SK-N-SH (cell line): ENCODE measurements around the gene MAST4. TPM values are rescaled to one million over a fixed set of nuclear protein-coding genes. Genes with fewer than 3 reads are reported as not detected.

Experiments used
- CTCF ChIA-PET: fragments of 300-600, 350-600 bp; formaldehyde crosslinking; extraction: SDS; loops from one replicate; lab custom pipeline; 2021; lab: Yijun Ruan, JAX
- POLR2A ChIA-PET: fragments of 350-600 bp; sonication (Branson Sonifier 250); formaldehyde crosslinking; extraction: SDS; loops from one replicate; lab custom pipeline; 2020; ENCODE audit warnings: antibody characterized with exemption, inconsistent platforms; lab: Yijun Ruan, JAX
- DNase-seq: peaks from one replicate; pipeline ENCODE4 v3.0.0; 2012
- H2AFZ ChIP-seq: fragments of 200-600 bp; sonication (generic); 2 replicates; pipeline ENCODE4 v1.8.1; 2016; ENCODE audit warnings: antibody characterized with exemption, mild to moderate bottlenecking, low read depth
- H3F3A ChIP-seq: fragments of 200-600 bp; sonication (generic); replicated peaks from 2 replicates; pipeline ENCODE3; 2016; ENCODE audit warnings: antibody characterized with exemption, mild to moderate bottlenecking; ENCODE audit not compliant: insufficient read depth
- H3K27ac ChIP-seq, 2 experiments: fragments of 200-500 bp in 1 of 2; fragments of 200-600 bp in 1 of 2; sonication (Bioruptor generic) in 1 of 2; sonication (generic), shearing (Covaris generic) in 1 of 2; 2 replicates each; pipeline versions ENCODE4 v1.5.1 to v1.6.1; 2014 to 2016; ENCODE audit warnings: low read depth in 2 of 2, inconsistent platforms in 1 of 2, low read length in 1 of 2, mild to moderate bottlenecking in 1 of 2, mixed read lengths in 1 of 2
- H3K27me3 ChIP-seq: fragments of 200-600 bp; sonication (generic), shearing (Covaris generic); 2 replicates; pipeline ENCODE4 v1.6.1; 2016; ENCODE audit warnings: mixed run types; ENCODE audit not compliant: insufficient read depth
- H3K36me3 ChIP-seq, 2 experiments: fragments of 200-500 bp in 1 of 2; fragments of 200-600 bp in 1 of 2; sonication (Bioruptor generic) in 1 of 2; sonication (generic) in 1 of 2; replicated peaks in 1 of 2; 2 replicates each; pipeline versions ENCODE3 to v1.5.1; 2014 to 2016; ENCODE audit warnings: low read length in 1 of 2, mild to moderate bottlenecking in 1 of 2; ENCODE audit not compliant: insufficient read depth in 2 of 2, control insufficient read depth in 1 of 2
- H3K4me1 ChIP-seq, 2 experiments: fragments of 200-500 bp in 1 of 2; fragments of 200-600 bp in 1 of 2; sonication (Bioruptor generic) in 1 of 2; sonication (generic), shearing (Covaris generic) in 1 of 2; 2 replicates each; pipeline versions ENCODE4 v1.5.1 to v1.6.1; 2014 to 2016; ENCODE audit warnings: low read depth in 1 of 2, low read length in 1 of 2, mixed run types in 1 of 2; ENCODE audit not compliant: insufficient read depth in 2 of 2, control insufficient read depth in 1 of 2
- H3K4me2 ChIP-seq: fragments of 200-600 bp; sonication (generic), shearing (Covaris generic); 2 replicates; pipeline ENCODE4 v1.6.1; 2017; ENCODE audit warnings: mixed run types
- H3K4me3 ChIP-seq, 2 experiments: fragments of 200-500 bp in 1 of 2; fragments of 200-600 bp in 1 of 2; sonication (Bioruptor generic) in 1 of 2; sonication (generic), shearing (Covaris generic) in 1 of 2; 2 replicates each; pipeline versions ENCODE4 v1.5.1 to v1.8.1; 2014 to 2016; ENCODE audit warnings: low read depth in 2 of 2, inconsistent platforms in 1 of 2, low read length in 1 of 2, mild to moderate bottlenecking in 1 of 2, mixed read lengths in 1 of 2, moderate library complexity in 1 of 2
- H3K79me2 ChIP-seq: fragments of 200-600 bp; sonication (generic); 2 replicates; pipeline ENCODE4 v1.8.1; 2017; ENCODE audit warnings: mild to moderate bottlenecking; ENCODE audit not compliant: insufficient read depth
- H3K9ac ChIP-seq: fragments of 200-600 bp; sonication (generic); 2 replicates; pipeline ENCODE4 v1.6.1; 2017; ENCODE audit warnings: mixed run types
- H3K9me2 ChIP-seq: fragments of 200-600 bp; sonication (generic); 2 replicates; pipeline ENCODE4 v1.6.1; 2017; ENCODE audit warnings: mixed run types
- H3K9me3 ChIP-seq: fragments of 200-600 bp; sonication (generic); 2 replicates; pipeline ENCODE4 v1.6.1; 2017; ENCODE audit warnings: mixed run types, mild to moderate bottlenecking, moderate library complexity
- H4K20me1 ChIP-seq: fragments of 200-600 bp; sonication (generic); 2 replicates; pipeline ENCODE4 v1.6.1; 2017; ENCODE audit warnings: mild to moderate bottlenecking, mixed run types; ENCODE audit not compliant: insufficient read depth
- EP300 ChIP-seq, 2 experiments: IDR thresholded peaks; 2 replicates each; pipeline versions ENCODE4 v1.4.0 to v1.6.1; 2012; ENCODE audit warnings: borderline replicate concordance in 1 of 2, low read depth in 1 of 2, low read length in 1 of 2
- EZH2phosphoT487 ChIP-seq: fragments of 200-600 bp; sonication (generic); IDR thresholded peaks from 2 replicates; pipeline ENCODE4 v1.6.1; 2017; ENCODE audit warnings: low read depth, mixed run types, mild to moderate bottlenecking, antibody characterized with exemption, moderate library complexity, borderline replicate concordance
- FOSL2 ChIP-seq: IDR thresholded peaks from 2 replicates; pipeline ENCODE4 v1.4.0; 2012; ENCODE audit warnings: low read depth, mild to moderate bottlenecking, moderate library complexity, borderline replicate concordance
- FOXJ3 ChIP-seq: sonication (generic); formaldehyde crosslinking; IDR thresholded peaks from 2 replicates; pipeline ENCODE4 v1.5.1; 2020; ENCODE audit warnings: mild to moderate bottlenecking, missing genetic modification reagents
- GABPA ChIP-seq: IDR thresholded peaks from 2 replicates; pipeline ENCODE4 v1.4.0; 2012; ENCODE audit warnings: low read depth, mild to moderate bottlenecking
- JUND ChIP-seq: IDR thresholded peaks from 2 replicates; pipeline ENCODE4 v1.4.0; 2012
- MXI1 ChIP-seq: IDR thresholded peaks from 2 replicates; pipeline ENCODE4 v1.6.1; 2012; ENCODE audit warnings: mild to moderate bottlenecking, low read depth, low read length, improper control_type of control experiment
- POLR2AphosphoS5 ChIP-seq: IDR thresholded peaks from 2 replicates; pipeline ENCODE4 v1.6.1; 2012; ENCODE audit warnings: low read depth, low read length
- RAD21 ChIP-seq: IDR thresholded peaks from 2 replicates; pipeline ENCODE4 v1.6.1; 2012; ENCODE audit warnings: mild to moderate bottlenecking, low read length
- RCOR1 ChIP-seq: fragments of 150-350 bp; IDR thresholded peaks from 2 replicates; pipeline ENCODE4 v1.6.1; 2017; ENCODE audit warnings: antibody characterized with exemption, low read length
- RFX5 ChIP-seq: IDR thresholded peaks from 2 replicates; pipeline ENCODE4 v1.6.1; 2012; ENCODE audit warnings: mild to moderate bottlenecking, improper control_type of control experiment, low read length
- TAF1 ChIP-seq: IDR thresholded peaks from 2 replicates; pipeline ENCODE4 v1.6.1; 2012; ENCODE audit warnings: low read depth, mild to moderate bottlenecking, low read length, moderate library complexity, borderline replicate concordance
- TCF12 ChIP-seq: IDR thresholded peaks from 2 replicates; pipeline ENCODE4 v1.4.0; 2012
- YY1 ChIP-seq: IDR thresholded peaks from 2 replicates; pipeline ENCODE4 v1.4.0; 2012; ENCODE audit warnings: low read depth, mild to moderate bottlenecking
- WGBS: methylation state at CpG from one replicate; pipeline ENCODE4 v1.1.6; 2017; ENCODE audit warnings: low lambda C conversion rate; 5-methylcytosine and 5-hydroxymethylcytosine counted together
- polyA plus RNA-seq, 3 experiments: library from polyadenylated mRNA; depleted of rRNA; stranded (reverse); fragments of >200 nt; gene quantifications; 2 replicates each; pipeline ENCODE4 v1.2.3, GENCODE V29; 2012
- TF ChIP-seq, protein P1 (sequence below): IDR thresholded peaks from 2 replicates; pipeline ENCODE4 v1.4.0; 2012; ENCODE audit warnings: low read depth, borderline replicate concordance
- TF ChIP-seq, protein P2 (sequence below): IDR thresholded peaks from 2 replicates; pipeline ENCODE4; 2012
- TF ChIP-seq, protein P3 (sequence below): IDR thresholded peaks from 2 replicates; pipeline ENCODE4 v1.4.0; 2012; ENCODE audit warnings: low read depth
- TF ChIP-seq, protein P4 (sequence below): fragments of 200-600 bp; sonication (generic); IDR thresholded peaks from 2 replicates; pipeline ENCODE4 v1.6.1; 2017; ENCODE audit warnings: antibody characterized with exemption, mild to moderate bottlenecking, moderate library complexity
- TF ChIP-seq, protein P5 (sequence below): IDR thresholded peaks from 2 replicates; pipeline ENCODE4 v1.4.0; 2012; ENCODE audit warnings: low read depth, borderline replicate concordance

MAST4 gene
- polyA plus RNA-seq, 1 of the 3 experiments (the other 2 are of a cell fraction): 2.2 TPM

DNA sequence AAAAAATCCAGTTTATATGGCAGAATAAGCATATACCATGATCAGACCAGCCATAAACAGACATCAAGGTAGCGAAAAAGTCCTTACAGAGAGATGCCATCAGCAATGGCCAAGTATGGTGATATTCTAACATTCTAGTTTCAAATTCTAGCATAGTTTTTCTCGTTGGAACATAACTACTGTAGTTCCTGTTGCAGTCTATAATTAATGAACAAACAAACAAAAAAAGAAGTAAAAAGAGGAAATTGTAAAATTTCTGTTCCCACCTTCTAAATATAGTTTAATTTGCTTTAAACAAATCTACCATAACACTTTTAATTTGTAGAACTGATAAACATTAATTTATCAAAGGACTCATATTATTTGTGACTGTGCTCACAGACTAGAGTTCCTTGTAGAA is 610.3 kb downstream of the MAST4 start:
- Histone ChIP-seq H3K9me3 (no peaks in the 10 kb centered on the region), H3F3A (no peaks in the 10 kb centered on the region), H3K9ac (no peak overlapping the region), H2AFZ (no peak overlapping the region), H3K4me3 (no peak overlapping the region), H3K79me2 (no peaks in the 10 kb centered on the region), H3K4me1 (peaks cover 0 to 20% of the 10 kb centered on the region in 2 experiments; a peak in 2 of 4 replicates), H3K27me3 (no peaks in the 10 kb centered on the region), H3K4me2 (no peak overlapping the region), H3K27ac (no peak overlapping the region), H3K36me3 (no peaks in the 10 kb centered on the region), H4K20me1 (no peaks in the 10 kb centered on the region), H3K9me2 (no peaks in the 10 kb centered on the region)
- CTCF ChIA-PET: interaction anchor here (0.8 to 12.2 kb wide), 6 partner anchors 8 to 1046 kb away, joined by 3 to 201 read pairs (median 4); no protein-coding TSS in a partner anchor
- POLR2A ChIA-PET: no interaction called here
- WGBS: 93% methylated on average over 2 of the region's 2 CpGs
- TF ChIP-seq MXI1 (no peak), FOSL2 (no peak), EP300 (IDR thresholded peaks at IDR 0.05; ENCODE audit: borderline replicate concordance in 1 of 2, low read depth in 1 of 2, low read length in 1 of 2) (no peak), RAD21 (no peak), TAF1 (no peak), TCF12 (no peak), YY1 (no peak), JUND (no peak), FOXJ3 (CRISPR knock-in tag) (no peak), GABPA (no peak), RCOR1 (no peak), POLR2AphosphoS5 (no peak), EZH2phosphoT487 (no peak), RFX5 (no peak)
- TF ChIP-seq, protein P1, sequence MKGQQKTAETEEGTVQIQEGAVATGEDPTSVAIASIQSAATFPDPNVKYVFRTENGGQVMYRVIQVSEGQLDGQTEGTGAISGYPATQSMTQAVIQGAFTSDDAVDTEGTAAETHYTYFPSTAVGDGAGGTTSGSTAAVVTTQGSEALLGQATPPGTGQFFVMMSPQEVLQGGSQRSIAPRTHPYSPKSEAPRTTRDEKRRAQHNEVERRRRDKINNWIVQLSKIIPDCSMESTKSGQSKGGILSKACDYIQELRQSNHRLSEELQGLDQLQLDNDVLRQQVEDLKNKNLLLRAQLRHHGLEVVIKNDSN: no peak
- TF ChIP-seq, protein P2, sequence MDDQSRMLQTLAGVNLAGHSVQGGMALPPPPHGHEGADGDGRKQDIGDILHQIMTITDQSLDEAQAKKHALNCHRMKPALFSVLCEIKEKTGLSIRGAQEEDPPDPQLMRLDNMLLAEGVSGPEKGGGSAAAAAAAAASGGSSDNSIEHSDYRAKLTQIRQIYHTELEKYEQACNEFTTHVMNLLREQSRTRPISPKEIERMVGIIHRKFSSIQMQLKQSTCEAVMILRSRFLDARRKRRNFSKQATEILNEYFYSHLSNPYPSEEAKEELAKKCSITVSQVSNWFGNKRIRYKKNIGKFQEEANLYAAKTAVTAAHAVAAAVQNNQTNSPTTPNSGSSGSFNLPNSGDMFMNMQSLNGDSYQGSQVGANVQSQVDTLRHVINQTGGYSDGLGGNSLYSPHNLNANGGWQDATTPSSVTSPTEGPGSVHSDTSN: no peak
- TF ChIP-seq, protein P3, sequence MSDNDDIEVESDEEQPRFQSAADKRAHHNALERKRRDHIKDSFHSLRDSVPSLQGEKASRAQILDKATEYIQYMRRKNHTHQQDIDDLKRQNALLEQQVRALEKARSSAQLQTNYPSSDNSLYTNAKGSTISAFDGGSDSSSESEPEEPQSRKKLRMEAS: no peak
- TF ChIP-seq, protein P4, sequence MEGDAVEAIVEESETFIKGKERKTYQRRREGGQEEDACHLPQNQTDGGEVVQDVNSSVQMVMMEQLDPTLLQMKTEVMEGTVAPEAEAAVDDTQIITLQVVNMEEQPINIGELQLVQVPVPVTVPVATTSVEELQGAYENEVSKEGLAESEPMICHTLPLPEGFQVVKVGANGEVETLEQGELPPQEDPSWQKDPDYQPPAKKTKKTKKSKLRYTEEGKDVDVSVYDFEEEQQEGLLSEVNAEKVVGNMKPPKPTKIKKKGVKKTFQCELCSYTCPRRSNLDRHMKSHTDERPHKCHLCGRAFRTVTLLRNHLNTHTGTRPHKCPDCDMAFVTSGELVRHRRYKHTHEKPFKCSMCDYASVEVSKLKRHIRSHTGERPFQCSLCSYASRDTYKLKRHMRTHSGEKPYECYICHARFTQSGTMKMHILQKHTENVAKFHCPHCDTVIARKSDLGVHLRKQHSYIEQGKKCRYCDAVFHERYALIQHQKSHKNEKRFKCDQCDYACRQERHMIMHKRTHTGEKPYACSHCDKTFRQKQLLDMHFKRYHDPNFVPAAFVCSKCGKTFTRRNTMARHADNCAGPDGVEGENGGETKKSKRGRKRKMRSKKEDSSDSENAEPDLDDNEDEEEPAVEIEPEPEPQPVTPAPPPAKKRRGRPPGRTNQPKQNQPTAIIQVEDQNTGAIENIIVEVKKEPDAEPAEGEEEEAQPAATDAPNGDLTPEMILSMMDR: no peak
- TF ChIP-seq, protein P5, sequence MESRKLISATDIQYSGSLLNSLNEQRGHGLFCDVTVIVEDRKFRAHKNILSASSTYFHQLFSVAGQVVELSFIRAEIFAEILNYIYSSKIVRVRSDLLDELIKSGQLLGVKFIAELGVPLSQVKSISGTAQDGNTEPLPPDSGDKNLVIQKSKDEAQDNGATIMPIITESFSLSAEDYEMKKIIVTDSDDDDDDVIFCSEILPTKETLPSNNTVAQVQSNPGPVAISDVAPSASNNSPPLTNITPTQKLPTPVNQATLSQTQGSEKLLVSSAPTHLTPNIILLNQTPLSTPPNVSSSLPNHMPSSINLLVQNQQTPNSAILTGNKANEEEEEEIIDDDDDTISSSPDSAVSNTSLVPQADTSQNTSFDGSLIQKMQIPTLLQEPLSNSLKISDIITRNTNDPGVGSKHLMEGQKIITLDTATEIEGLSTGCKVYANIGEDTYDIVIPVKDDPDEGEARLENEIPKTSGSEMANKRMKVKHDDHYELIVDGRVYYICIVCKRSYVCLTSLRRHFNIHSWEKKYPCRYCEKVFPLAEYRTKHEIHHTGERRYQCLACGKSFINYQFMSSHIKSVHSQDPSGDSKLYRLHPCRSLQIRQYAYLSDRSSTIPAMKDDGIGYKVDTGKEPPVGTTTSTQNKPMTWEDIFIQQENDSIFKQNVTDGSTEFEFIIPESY: no peak
- no peak for DNase-seq
